ENCODE results near the gene DIP2C.

GRCh38 chr10:663466-663751 lies 26.1 kb downstream of the DIP2C start:
- TF ChIP-seq POLR2A (IDR thresholded peaks at IDR 0.05; ENCODE audit: low read depth, low read length) = no peak
- TF ChIP-seq POLR2AphosphoS5 (IDR thresholded peaks at IDR 0.05; ENCODE audit: low read depth, low read length) = no peak

All from GM12892 (cell line).